ENCODE measurements around the gene LRBA.

The LRBA gene

GRCh38 chr4:150305995-150306394, 709.1 kb downstream of the LRBA start:
- DNase-seq, result no peak

- no peak for DNase-seq
Measured at GRCh38 chr4:150302553-150302952, 712.5 kb downstream of the LRBA start.

GRCh38 chr4:150299816-150300215, 715.3 kb downstream of the LRBA start:
- DNase-seq, result no peak

- peak; percentile 18 for DNase-seq
Measured at GRCh38 chr4:150297861-150298474, 717.1 kb downstream of the LRBA start.

- no peak for DNase-seq
Measured at GRCh38 chr4:150289881-150290280, 725.2 kb downstream of the LRBA start.

GRCh38 chr4:150289198-150289597, 725.9 kb downstream of the LRBA start:
- no peak for DNase-seq

- DNase-seq, result no peak
Measured at GRCh38 chr4:150286656-150287055, 728.4 kb downstream of the LRBA start.

- DNase-seq, result no peak
Measured at GRCh38 chr4:150283689-150284088, 731.4 kb downstream of the LRBA start.

- DNase-seq, result no peak
Measured at GRCh38 chr4:150280975-150281374, 734.1 kb downstream of the LRBA start.

- no peak for DNase-seq
Measured at GRCh38 chr4:150280081-150280895, 734.8 kb downstream of the LRBA start.

GRCh38 chr4:150278206-150278605, 736.9 kb downstream of the LRBA start:
- no peak for DNase-seq

- DNase-seq, result no peak
Measured at GRCh38 chr4:150268444-150268843, 746.6 kb downstream of the LRBA start.

GRCh38 chr4:150265806-150266205, 749.3 kb downstream of the LRBA start:
- DNase-seq, result no peak

GRCh38 chr4:150264595-150265161, 750.4 kb downstream of the LRBA start:
- DNase-seq, result no peak

GRCh38 chr4:150262611-150263010, 752.5 kb downstream of the LRBA start:
- no peak for DNase-seq

- no peak for DNase-seq
Measured at GRCh38 chr4:150261571-150261970, 753.5 kb downstream of the LRBA start.

GRCh38 chr4:150259861-150260567, 755.1 kb downstream of the LRBA start:
- DNase-seq, result no peak

GRCh38 chr4:150258569-150258968, 756.5 kb downstream of the LRBA start:
- no peak for DNase-seq

GRCh38 chr4:150256841-150257730, 758.0 kb downstream of the LRBA start:
- no peak for DNase-seq

GRCh38 chr4:150256225-150256620, 758.9 kb downstream of the LRBA start:
- DNase-seq, result no peak

GRCh38 chr4:150255610-150256224, 759.4 kb downstream of the LRBA start:
- no peak for DNase-seq
